HFFc6 (cell line): ENCODE data around the gene REPS2. TPM values are rescaled to one million over a fixed set of nuclear protein-coding genes. Genes with fewer than 3 reads are reported as not detected.

Experiments
- DNase-seq: peaks from one replicate; pipeline ENCODE4 v3.0.0-alpha.2; 2018
- H3K27ac Mint-ChIP-seq: 2 replicates; pipeline ENCODE4 v1.8.0; 2020; ENCODE audit warnings: mild to moderate bottlenecking, mixed read lengths
- H3K27me3 Mint-ChIP-seq: 2 replicates; pipeline ENCODE4 v1.8.0; 2021; ENCODE audit warnings: mild to moderate bottlenecking, moderate library complexity, mixed read lengths; ENCODE audit not compliant: insufficient read depth
- H3K36me3 Mint-ChIP-seq: 2 replicates; pipeline ENCODE4 v1.8.0; 2021; ENCODE audit warnings: low read depth, mixed read lengths
- H3K4me1 Mint-ChIP-seq: 2 replicates; pipeline ENCODE4 v1.8.0; 2020; ENCODE audit warnings: low read depth, mixed read lengths
- H3K4me3 Mint-ChIP-seq: 2 replicates; pipeline ENCODE4 v1.8.0; 2020; ENCODE audit warnings: mild to moderate bottlenecking, moderate library complexity, mixed read lengths
- H3K9me3 Mint-ChIP-seq: 2 replicates; pipeline ENCODE4 v1.8.0; 2020; ENCODE audit warnings: mild to moderate bottlenecking, mixed read lengths
- total RNA-seq, 6 experiments: library from RNA; stranded (reverse); fragmentation: NEBNext Ultra II Directional; extraction: Animal tissue kit (Norgen Biotek cat#: 25700); gene quantifications; 2 replicates in 1 of 6; 3 replicates in 5 of 6; pipeline ENCODE4 v1.2.3, GENCODE V29; 2021
- TF ChIP-seq, protein P1 (sequence below): fragments of 200-600 bp; sonication (generic); IDR thresholded peaks from 2 replicates; pipeline ENCODE4 v1.5.0; 2021; ENCODE audit warnings: antibody characterized with exemption, mild to moderate bottlenecking

Gene REPS2
- total RNA-seq, 6 experiments from 2014 or later = 0.06 to 0.23 (median 0.10) TPM; not detected in 1

DNA sequence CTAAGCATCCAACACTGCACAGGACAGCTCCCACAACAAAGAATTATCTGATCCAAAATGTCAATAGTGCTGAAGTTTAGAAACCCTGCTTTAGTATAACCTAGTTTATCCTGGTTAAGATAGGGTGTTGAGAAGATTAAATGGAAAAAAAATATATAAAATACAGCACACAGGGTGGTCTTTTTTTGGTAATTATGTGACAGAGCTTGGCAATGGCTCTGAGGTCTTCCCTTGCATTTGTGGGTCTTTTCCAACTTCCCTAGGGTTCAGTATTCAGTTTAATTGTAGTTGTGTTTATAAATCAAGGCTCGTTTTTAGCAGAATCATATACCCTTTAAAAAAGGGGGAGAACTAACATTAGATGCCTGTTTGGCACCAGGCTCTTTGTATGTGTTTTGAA lies 36.6 kb downstream of the REPS2 start:
- Mint-ChIP-seq H3K36me3 (no peaks in the 10 kb centered on the region), H3K27me3 (peaks cover 3% of the 10 kb centered on the region; the same call in 1 of the 2 replicates), H3K4me1 (no peaks in the 10 kb centered on the region), H3K4me3 (no peak overlapping the region), H3K9me3 (no peaks in the 10 kb centered on the region), H3K27ac (no peak overlapping the region)
- no peak for DNase-seq
- TF ChIP-seq, protein P1, sequence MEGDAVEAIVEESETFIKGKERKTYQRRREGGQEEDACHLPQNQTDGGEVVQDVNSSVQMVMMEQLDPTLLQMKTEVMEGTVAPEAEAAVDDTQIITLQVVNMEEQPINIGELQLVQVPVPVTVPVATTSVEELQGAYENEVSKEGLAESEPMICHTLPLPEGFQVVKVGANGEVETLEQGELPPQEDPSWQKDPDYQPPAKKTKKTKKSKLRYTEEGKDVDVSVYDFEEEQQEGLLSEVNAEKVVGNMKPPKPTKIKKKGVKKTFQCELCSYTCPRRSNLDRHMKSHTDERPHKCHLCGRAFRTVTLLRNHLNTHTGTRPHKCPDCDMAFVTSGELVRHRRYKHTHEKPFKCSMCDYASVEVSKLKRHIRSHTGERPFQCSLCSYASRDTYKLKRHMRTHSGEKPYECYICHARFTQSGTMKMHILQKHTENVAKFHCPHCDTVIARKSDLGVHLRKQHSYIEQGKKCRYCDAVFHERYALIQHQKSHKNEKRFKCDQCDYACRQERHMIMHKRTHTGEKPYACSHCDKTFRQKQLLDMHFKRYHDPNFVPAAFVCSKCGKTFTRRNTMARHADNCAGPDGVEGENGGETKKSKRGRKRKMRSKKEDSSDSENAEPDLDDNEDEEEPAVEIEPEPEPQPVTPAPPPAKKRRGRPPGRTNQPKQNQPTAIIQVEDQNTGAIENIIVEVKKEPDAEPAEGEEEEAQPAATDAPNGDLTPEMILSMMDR = no peak

DNA sequence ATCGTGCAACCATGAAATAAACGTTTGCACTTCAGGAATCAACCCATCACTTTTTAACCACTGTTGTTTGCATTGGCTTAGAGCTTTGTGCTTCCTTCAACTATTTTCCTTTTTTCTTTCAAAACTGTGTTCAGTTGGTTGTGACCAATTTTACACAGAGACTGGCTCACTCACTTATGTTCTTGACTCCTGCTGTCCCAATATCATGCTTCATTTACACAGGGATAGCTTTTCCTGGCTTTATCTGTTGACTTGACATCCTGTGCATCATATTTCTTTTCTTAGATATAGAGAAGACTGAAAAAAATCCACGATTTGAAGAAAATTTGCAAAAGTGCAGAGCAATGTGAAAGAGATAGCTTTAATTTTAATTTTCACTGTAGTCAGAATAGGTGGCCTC lies 38.8 kb downstream of the REPS2 start:
- no peaks in the 10 kb centered on the region for H3K36me3 Mint-ChIP-seq
- no peaks in the 10 kb centered on the region for H3K4me1 Mint-ChIP-seq
- DNase-seq = no peak
- H3K27me3 Mint-ChIP-seq = peaks cover 3% of the 10 kb centered on the region; the same call in 1 of the 2 replicates
- no peak overlapping the region for H3K4me3 Mint-ChIP-seq
- TF ChIP-seq, protein P1 = no peak
- H3K9me3 Mint-ChIP-seq = no peaks in the 10 kb centered on the region
- no peak overlapping the region for H3K27ac Mint-ChIP-seq

DNA sequence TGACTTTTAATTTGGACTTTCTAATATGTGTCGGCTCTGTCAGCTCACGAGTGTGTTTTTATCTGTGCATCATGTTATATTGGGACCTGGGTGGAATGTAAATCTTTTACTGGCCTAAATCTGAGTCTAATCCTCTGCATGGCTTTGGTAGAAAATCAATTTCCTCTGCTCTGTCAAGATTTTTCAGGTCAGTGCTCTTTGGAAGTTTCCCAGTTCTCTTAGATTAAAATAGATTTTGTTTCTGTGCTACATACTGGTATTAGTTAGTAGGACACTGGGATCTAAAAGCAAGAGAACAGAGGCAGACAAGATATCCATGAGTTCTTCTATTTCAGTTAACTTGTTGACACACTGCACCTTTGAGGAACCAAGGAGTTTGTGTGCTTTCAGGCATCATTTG lies 39.7 kb downstream of the REPS2 start:
- DNase-seq = no peak
- Mint-ChIP-seq H3K36me3 (no peaks in the 10 kb centered on the region), H3K27me3 (peaks cover 3% of the 10 kb centered on the region; the same call in 1 of the 2 replicates), H3K4me3 (no peak overlapping the region), H3K4me1 (no peaks in the 10 kb centered on the region), H3K27ac (no peak overlapping the region), H3K9me3 (no peaks in the 10 kb centered on the region)
- TF ChIP-seq, protein P1 = no peak

DNA sequence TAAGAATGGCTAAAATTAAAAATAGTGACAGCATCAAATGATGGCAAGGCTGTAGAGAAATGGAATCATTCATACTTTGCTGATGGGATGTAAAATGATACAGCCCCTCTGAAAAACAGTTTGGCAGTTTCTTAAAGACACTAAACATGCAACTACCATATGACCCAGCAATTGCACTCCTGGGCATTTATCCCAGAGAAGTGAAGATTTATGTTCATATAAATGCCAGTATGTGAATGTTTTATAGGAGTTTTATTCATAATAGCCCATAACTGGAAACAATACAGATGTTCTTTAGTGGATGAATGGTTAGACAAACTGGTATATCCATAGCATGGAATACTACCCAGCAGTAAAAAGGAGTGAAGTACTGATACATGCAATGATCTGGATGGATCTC lies 43.3 kb downstream of the REPS2 start:
- DNase-seq = no peak
- no peak overlapping the region for H3K4me3 Mint-ChIP-seq
- TF ChIP-seq, protein P1 = no peak
- H3K4me1 Mint-ChIP-seq = no peaks in the 10 kb centered on the region
- H3K9me3 Mint-ChIP-seq = no peaks in the 10 kb centered on the region
- peaks cover 3% of the 10 kb centered on the region; the same call in 1 of the 2 replicates for H3K27me3 Mint-ChIP-seq
- no peaks in the 10 kb centered on the region for H3K36me3 Mint-ChIP-seq
- H3K27ac Mint-ChIP-seq = no peak overlapping the region

DNA sequence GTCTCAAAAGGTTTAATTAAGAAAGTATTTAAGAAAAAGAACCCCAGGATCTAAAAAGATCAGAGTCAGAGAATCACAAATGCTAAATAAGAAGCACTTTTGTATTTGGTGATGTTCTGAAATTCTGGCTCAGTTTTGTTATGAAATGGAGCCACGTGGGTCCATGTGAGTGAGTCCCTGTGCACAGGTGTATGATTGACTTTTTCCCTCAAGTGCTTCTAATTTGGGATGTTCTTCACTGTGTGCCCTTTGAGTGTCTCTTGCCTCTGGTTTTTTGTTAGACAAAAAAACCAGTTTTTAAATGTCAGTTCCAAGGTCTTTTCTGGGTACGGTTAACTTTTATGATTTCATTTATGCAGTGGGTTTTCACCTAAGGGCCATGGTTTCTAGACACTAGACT lies 44.4 kb downstream of the REPS2 start:
- no peaks in the 10 kb centered on the region for H3K36me3 Mint-ChIP-seq
- no peaks in the 10 kb centered on the region for H3K9me3 Mint-ChIP-seq
- no peaks in the 10 kb centered on the region; the same call in none of the 2 replicates for H3K27me3 Mint-ChIP-seq
- no peak for DNase-seq
- no peaks in the 10 kb centered on the region for H3K4me1 Mint-ChIP-seq
- H3K4me3 Mint-ChIP-seq = no peak overlapping the region
- no peak overlapping the region for H3K27ac Mint-ChIP-seq
- TF ChIP-seq, protein P1 = no peak

DNA sequence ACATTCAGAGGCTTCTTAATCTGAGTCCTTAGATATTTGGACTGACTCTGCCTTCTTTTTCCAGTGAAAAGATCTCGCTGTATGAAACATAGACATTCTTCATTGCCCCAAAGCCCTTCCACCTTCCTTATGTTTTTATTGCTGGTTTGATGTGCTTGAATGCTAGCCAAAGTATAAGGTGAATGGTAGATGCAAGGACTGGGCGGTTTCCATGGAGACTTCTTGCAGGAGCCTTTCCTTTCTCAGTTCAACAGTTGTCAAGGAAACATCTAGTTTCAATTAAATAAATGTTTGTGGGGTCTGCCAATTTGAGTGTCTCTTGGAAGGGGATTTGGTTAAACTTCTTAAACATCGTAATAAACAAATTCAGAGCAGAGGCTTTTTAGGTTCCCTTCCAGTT lies 46.0 kb downstream of the REPS2 start:
- H3K9me3 Mint-ChIP-seq = no peaks in the 10 kb centered on the region

More for the DNA sequence above, 46.0 kb downstream of the REPS2 start:
- peaks cover 3% of the 10 kb centered on the region for H3K27me3 Mint-ChIP-seq
- no peak for DNase-seq
- no peaks in the 10 kb centered on the region for H3K4me1 Mint-ChIP-seq
- no peak overlapping the region for H3K4me3 Mint-ChIP-seq
- H3K36me3 Mint-ChIP-seq = no peaks in the 10 kb centered on the region
- no peak overlapping the region for H3K27ac Mint-ChIP-seq
- TF ChIP-seq, protein P1 = no peak
